WI38 (cell line): ENCODE results near the gene KDM4C.

ENCODE experiments used
- H3K4me3 ChIP-seq: 2 replicates; pipeline ENCODE4 v1.5.1; 2011; ENCODE audit warnings: low read depth, mild to moderate bottlenecking, control low read depth, low read length
- TF ChIP-seq, protein P1 (sequence below): IDR thresholded peaks from 2 replicates; pipeline ENCODE4 v1.5.1; 2012; ENCODE audit warnings: low read depth, mild to moderate bottlenecking, control low read depth, low read length

KDM4C gene

DNA sequence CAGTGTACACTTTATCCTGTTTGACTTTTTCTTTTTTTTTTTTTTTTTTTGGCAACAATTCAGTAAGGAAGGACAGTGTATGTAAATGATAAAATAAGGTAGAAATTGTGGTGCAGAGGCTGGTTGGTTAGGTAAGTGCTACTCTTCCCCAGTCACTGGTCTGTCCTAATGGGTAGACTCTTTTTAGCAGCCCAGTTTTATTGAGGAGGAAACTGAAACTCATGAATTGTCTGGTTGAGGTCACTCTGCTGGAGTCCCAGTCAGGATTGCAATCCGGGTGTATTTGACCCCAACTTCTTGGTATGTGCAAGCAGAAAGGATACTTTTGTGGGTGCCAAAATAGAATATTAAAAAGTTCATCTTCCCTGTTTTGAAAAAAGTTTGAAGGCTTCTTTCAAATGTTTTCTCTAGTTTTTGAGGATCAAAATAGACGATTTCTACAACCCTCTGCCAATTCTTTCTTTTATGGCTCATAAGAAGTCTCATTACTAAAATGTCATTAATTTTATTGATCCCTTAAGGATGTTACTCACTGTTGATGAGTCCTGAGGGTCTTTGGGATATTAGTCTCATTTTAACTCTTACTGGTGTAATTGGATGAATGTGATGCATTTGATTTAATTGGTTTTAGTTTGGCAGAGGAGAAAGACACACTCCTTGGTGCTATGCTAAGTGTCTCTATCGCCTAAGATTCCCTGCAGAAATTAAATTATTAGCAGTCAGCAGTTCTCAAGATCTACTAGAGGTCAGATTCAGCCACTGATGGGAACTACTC is 171.9 kb downstream of the KDM4C start:
- H3K4me3 ChIP-seq = no peak overlapping the region
- TF ChIP-seq, protein P1, sequence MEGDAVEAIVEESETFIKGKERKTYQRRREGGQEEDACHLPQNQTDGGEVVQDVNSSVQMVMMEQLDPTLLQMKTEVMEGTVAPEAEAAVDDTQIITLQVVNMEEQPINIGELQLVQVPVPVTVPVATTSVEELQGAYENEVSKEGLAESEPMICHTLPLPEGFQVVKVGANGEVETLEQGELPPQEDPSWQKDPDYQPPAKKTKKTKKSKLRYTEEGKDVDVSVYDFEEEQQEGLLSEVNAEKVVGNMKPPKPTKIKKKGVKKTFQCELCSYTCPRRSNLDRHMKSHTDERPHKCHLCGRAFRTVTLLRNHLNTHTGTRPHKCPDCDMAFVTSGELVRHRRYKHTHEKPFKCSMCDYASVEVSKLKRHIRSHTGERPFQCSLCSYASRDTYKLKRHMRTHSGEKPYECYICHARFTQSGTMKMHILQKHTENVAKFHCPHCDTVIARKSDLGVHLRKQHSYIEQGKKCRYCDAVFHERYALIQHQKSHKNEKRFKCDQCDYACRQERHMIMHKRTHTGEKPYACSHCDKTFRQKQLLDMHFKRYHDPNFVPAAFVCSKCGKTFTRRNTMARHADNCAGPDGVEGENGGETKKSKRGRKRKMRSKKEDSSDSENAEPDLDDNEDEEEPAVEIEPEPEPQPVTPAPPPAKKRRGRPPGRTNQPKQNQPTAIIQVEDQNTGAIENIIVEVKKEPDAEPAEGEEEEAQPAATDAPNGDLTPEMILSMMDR = no peak

- no peak overlapping the region for H3K4me3 ChIP-seq
- TF ChIP-seq, protein P1 = no peak
These were observed 173.1 kb downstream of the KDM4C start for GRCh38 chr9:6930827-6931226.

DNA sequence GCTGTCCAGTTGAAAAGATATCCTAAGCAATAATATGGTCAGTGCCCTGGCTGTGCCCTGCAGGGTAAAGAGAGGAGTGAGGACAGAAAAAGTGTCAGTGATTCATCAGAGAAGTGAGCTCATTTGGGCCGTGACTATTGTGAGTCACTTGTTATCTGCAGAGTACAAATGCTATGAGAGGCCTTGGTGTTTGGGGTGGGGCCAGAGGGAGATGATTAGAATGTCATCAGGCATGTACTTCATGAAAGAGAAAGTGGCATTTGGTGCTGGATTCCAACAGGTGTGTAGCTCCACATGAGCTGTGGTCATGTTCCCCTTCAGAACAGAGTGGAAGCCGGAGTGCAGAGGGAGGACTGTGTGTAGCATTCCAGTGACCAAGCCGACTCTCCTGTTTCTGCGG is 174.1 kb downstream of the KDM4C start:
- H3K4me3 ChIP-seq = no peak overlapping the region
- TF ChIP-seq, protein P1 = no peak

DNA sequence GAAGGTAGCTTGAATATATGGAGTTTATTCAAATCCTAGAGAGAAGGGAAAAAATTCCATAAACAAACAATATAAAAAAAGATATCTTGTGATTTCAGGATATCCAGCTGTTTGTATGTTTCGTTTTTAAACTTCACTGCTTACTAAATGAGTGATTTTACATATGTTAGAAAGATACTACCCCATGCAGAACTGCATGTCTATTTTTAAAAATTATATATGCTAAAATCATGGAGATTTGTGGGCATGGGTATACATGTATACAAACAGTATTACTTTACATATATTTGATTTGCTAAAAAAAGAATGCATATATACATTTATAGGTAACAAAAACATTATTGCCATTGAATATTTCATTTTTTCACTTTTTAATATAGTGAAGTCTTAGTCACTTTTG is 178.3 kb downstream of the KDM4C start:
- no peak overlapping the region for H3K4me3 ChIP-seq
- TF ChIP-seq, protein P1 = no peak

- TF ChIP-seq, protein P1 = no peak
- H3K4me3 ChIP-seq = no peak overlapping the region
These were observed 179.4 kb downstream of the KDM4C start for GRCh38 chr9:6937209-6937608.

GRCh38 chr9:6938447-6938846 is 180.7 kb downstream of the KDM4C start:
- TF ChIP-seq, protein P1 = no peak
- H3K4me3 ChIP-seq = 0 out of 2 replicates have a peak overlapping the region, but pooled peaks have one; percentile 18

- TF ChIP-seq, protein P1 = no peak
- no peak overlapping the region for H3K4me3 ChIP-seq
These were observed 181.1 kb downstream of the KDM4C start for GRCh38 chr9:6938873-6939272.
